IMR-90 (cell line): ENCODE measurements around the gene DPEP1.
"Not testable (repeated sequence)": the region's sequence is repeated elsewhere in the genome, so short reads cannot be mapped to it uniquely, and the experiment has no call there.

Source experiments
- BHLHE40 ChIP-seq: fragments of 150-350 bp; IDR thresholded peaks from 2 replicates; pipeline ENCODE4 v1.6.1; 2016; ENCODE audit warnings: mild to moderate bottlenecking, low read depth, low read length
- CTCF ChIP-seq: conservative IDR thresholded peaks from 2 replicates; pipeline ENCODE4 v1.5.1; 2012; ENCODE audit warnings: mild to moderate bottlenecking, low read depth, low read length, improper control_type of control experiment
- FOS ChIP-seq: fragments of 150-350 bp; IDR thresholded peaks from 2 replicates; pipeline ENCODE4 v1.6.1; 2016; ENCODE audit warnings: low read depth, low read length
- MAZ ChIP-seq: IDR thresholded peaks from 2 replicates; pipeline ENCODE4 v1.6.1; 2012; ENCODE audit warnings: low read depth, mild to moderate bottlenecking, low read length, improper control_type of control experiment, moderate library complexity, borderline replicate concordance
- POLR2A ChIP-seq: IDR thresholded peaks from 2 replicates; pipeline ENCODE4 v1.6.1; 2012; ENCODE audit warnings: mild to moderate bottlenecking, low read depth, low read length
- RFX5 ChIP-seq: IDR thresholded peaks from 2 replicates; pipeline ENCODE4 v1.8.0; 2012; ENCODE audit warnings: low read depth, mild to moderate bottlenecking, low read length, moderate library complexity
- SMC3 ChIP-seq: fragments of 150-350 bp; IDR thresholded peaks from 2 replicates; pipeline ENCODE4 v1.6.1; 2016; ENCODE audit warnings: low read depth, mild to moderate bottlenecking, antibody characterized with exemption, low read length, moderate library complexity

DNA sequence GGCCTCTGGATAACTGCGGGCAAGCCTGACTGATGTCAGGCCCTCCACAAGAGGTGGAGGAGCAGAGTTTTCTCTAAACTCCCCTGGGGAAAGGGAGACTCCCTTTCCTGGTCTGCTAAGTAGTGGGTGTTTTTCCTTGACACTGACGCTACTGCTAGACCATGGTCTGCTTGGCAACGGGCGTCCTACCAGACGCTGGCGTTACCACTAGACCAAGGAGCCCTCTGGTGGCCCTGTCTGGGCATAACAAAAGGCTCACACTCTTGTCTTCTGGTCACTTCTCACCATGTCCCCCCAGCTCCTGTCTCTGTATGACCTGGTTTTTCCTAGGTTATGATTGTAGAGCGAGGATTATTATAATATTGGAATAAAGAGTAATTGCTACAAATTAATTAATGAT is 53.6 kb downstream of the DPEP1 start:
- TF ChIP-seq CTCF, result peak; percentile 47
- TF ChIP-seq FOS, RFX5, BHLHE40, MAZ, POLR2A: not testable (repeated sequence)
- peak; percentile 52 for TF ChIP-seq SMC3
